ENCODE data around the gene WDR18.
"Not testable (repeated sequence)": the region's sequence is repeated elsewhere in the genome, so short reads cannot be mapped to it uniquely, and the experiment has no call there.

The WDR18 gene

GRCh38 chr19:1017906-1018305 lies 33.8 kb downstream of the WDR18 start:
- peak overlapping the region; percentile 26; the same call in 1 of the 2 replicates for H3K27ac ChIP-seq
- no peak for TF ChIP-seq ZFX (IDR thresholded peaks at IDR 0.05; ENCODE audit: borderline replicate concordance)
- TF ChIP-seq, protein P1, sequence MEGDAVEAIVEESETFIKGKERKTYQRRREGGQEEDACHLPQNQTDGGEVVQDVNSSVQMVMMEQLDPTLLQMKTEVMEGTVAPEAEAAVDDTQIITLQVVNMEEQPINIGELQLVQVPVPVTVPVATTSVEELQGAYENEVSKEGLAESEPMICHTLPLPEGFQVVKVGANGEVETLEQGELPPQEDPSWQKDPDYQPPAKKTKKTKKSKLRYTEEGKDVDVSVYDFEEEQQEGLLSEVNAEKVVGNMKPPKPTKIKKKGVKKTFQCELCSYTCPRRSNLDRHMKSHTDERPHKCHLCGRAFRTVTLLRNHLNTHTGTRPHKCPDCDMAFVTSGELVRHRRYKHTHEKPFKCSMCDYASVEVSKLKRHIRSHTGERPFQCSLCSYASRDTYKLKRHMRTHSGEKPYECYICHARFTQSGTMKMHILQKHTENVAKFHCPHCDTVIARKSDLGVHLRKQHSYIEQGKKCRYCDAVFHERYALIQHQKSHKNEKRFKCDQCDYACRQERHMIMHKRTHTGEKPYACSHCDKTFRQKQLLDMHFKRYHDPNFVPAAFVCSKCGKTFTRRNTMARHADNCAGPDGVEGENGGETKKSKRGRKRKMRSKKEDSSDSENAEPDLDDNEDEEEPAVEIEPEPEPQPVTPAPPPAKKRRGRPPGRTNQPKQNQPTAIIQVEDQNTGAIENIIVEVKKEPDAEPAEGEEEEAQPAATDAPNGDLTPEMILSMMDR (IDR thresholded peaks at IDR 0.05): no peak

- TF ChIP-seq, protein P1 (IDR thresholded peaks at IDR 0.05): no peak
- no peak for TF ChIP-seq ZFX (IDR thresholded peaks at IDR 0.05; ENCODE audit: borderline replicate concordance)
These were observed 34.2 kb downstream of the WDR18 start for GRCh38 chr19:1018393-1018792.

DNA sequence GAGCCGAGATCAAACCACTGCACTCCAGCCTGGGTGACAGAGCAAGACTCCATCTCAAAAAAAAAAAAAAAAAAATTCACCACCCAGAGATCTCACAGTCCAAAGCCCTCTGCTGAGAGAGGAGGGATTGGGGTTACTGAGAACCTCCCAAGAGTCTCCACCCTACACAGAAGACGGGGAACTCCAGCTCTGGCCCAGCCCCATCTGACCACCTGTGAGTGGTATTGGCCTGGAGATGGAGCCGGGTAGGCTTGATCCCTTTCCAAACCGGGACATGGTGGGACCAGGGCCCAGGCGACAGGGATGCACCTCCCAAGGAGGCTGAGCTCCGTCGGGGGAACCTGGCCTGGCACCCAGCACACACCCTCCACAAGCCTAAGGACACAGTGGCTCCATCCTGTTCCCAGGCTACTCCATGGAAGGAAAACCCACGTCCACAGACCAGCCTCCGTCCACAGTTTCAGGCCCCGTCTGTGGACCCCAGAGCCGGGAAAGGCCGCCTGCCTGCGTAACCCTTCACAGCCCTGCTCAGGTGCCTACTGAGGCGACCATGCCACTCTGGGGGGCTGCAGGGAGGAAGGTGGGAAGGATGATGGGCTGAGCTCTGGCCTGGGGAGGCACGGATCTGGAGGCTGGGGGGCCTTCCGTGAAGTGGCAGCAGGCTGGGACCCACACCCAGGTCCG lies 34.9 kb downstream of the WDR18 start:
- H3K27ac ChIP-seq: peak overlapping the region; percentile 78
- TF ChIP-seq, protein P1 (IDR thresholded peaks at IDR 0.05): no peak
- TF ChIP-seq ZFX (IDR thresholded peaks at IDR 0.05; ENCODE audit: borderline replicate concordance): no peak

More at GRCh38 chr19:1018393-1018792, 34.2 kb downstream of the WDR18 start:
- peak overlapping the region; percentile 26; the same call in 1 of the 2 replicates for H3K27ac ChIP-seq

DNA sequence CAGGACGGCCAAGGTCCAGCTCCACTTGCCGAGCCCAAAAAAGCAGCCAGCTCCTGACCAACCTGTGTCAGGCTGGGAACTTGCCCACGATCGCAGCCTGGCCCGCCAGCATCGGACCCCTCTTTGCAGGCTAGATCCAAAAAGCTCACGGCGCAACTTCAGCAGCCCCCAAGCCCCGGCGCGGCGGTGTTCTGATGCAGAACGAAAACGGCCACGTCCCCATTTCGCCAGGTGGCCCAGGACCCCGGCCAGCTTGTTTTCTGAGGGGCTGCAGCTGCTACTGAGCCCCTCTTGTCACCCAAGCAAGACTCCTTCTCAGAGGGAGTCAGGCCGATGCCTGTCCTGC lies 35.4 kb downstream of the WDR18 start:
- H3K27ac ChIP-seq: peak overlapping the region; percentile 78
- TF ChIP-seq, protein P1 (IDR thresholded peaks at IDR 0.05): no peak

GRCh38 chr19:1019980-1020867 lies 36.1 kb downstream of the WDR18 start:
- TF ChIP-seq, protein P1 (IDR thresholded peaks at IDR 0.05): no peak
- no peak for TF ChIP-seq ZFX (IDR thresholded peaks at IDR 0.05; ENCODE audit: borderline replicate concordance)

GRCh38 chr19:1020868-1021425 lies 36.8 kb downstream of the WDR18 start, which contains the start of gene TMEM259:
TSS of gene TMEM259 (minus strand) at chr19:1021123. CDS start at chr19:1020996, 127 bp downstream.
- TF ChIP-seq ZFX (IDR thresholded peaks at IDR 0.05; ENCODE audit: borderline replicate concordance): no peak
- TF ChIP-seq, protein P1 (IDR thresholded peaks at IDR 0.05): no peak
- peak within 1 kb of the TSS; percentile 78 for H3K27ac ChIP-seq

More at GRCh38 chr19:1019980-1020867, 36.1 kb downstream of the WDR18 start:
- H3K27ac ChIP-seq: peak overlapping the region; percentile 78

DNA sequence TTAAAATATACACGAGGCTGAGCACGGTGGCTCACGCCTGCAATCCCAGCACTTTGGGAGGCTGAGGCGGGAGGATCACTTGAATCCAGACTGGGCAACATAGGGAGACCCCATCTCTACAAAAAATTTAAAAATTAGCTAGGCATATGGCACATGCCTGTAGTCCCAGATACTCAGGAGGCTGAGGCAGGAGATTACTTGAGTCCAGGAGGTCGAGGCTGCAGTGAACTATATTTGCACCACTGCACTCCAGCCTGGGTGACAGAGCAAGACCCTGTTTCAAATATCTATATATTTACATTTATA lies 39.7 kb downstream of the WDR18 start:
- H3K27ac ChIP-seq: not testable (repeated sequence)

DNA sequence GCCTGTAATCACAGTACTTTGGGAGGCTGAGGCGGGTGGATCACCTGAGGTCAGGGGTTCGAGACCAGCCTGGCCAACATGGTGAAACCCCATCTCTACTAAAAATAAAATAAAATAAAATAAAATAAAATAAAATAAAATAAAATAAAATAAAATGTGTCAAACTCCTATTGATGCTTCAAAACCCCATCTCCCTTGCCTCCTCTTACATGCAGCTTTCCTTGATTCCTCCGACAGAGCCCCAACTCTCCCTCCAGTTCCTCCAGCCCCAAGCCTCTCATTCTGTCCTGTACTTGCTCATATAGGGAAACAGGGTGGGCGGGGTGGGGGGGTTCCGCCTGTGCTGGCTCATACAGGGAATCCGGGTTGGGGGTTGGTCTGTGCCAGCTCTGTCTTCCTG lies 40.9 kb downstream of the WDR18 start:
- not testable (repeated sequence) for H3K27ac ChIP-seq
